CD14-positive monocyte (primary cell): Measurements from ENCODE around the gene MCRIP1. TPM values are rescaled to one million over a fixed set of nuclear protein-coding genes. Genes with fewer than 3 reads are reported as not detected.

Source experiments
- DNase-seq, 3 donors: peaks; one replicate each; pipeline ENCODE4 v3.0.0-alpha.2; 2011 to 2022
- H2AFZ ChIP-seq: 2 replicates; pipeline ENCODE4 v1.6.0; 2012; ENCODE audit warnings: mild to moderate bottlenecking, low read depth, low read length, inconsistent platforms; ENCODE audit not compliant: insufficient read depth, poor library complexity, severe bottlenecking
- H3K27ac ChIP-seq, 2 donors: 1 replicate in 1 of 2; 2 replicates in 1 of 2; pipeline ENCODE4 v1.5.1; 2012 to 2013; ENCODE audit warnings: low read length in 2 of 2, control low read depth in 1 of 2, inconsistent platforms in 1 of 2, low read depth in 1 of 2, mild to moderate bottlenecking in 1 of 2
- H3K27me3 ChIP-seq, 2 donors: one replicate each; pipeline versions ENCODE4 v1.6.0 to v1.6.1; 2011 to 2013; ENCODE audit warnings: low read length in 2 of 2; ENCODE audit not compliant: control insufficient read depth in 2 of 2, insufficient read depth in 2 of 2
- H3K36me3 ChIP-seq, 2 donors: replicated peaks in 1 of 2; 1 replicate in 1 of 2; 2 replicates in 1 of 2; pipeline versions ENCODE4 v1.5.1 to v1.6.1; 2012 to 2013; ENCODE audit warnings: low read length in 2 of 2, control low read depth in 1 of 2, inconsistent platforms in 1 of 2, mild to moderate bottlenecking in 1 of 2; ENCODE audit not compliant: insufficient read depth in 2 of 2, control insufficient read depth in 1 of 2
- H3K4me1 ChIP-seq, 2 donors: 1 replicate in 1 of 2; 2 replicates in 1 of 2; pipeline versions ENCODE4 v1.5.1 to v1.6.1; 2012 to 2013; ENCODE audit warnings: low read length in 2 of 2, control low read depth in 1 of 2, inconsistent platforms in 1 of 2, mild to moderate bottlenecking in 1 of 2, moderate library complexity in 1 of 2; ENCODE audit not compliant: insufficient read depth in 2 of 2, control insufficient read depth in 1 of 2
- H3K4me2 ChIP-seq: replicated peaks from 2 replicates; pipeline ENCODE3; 2012; ENCODE audit warnings: low read length, moderate library complexity, mild to moderate bottlenecking; ENCODE audit not compliant: poor library complexity, severe bottlenecking; ENCODE audit errors: extremely low read depth
- H3K4me3 ChIP-seq, 3 experiments: fragments of 200-600 bp in 1 of 3; sonication (generic) in 1 of 3; replicated peaks in 1 of 3; 1 replicate in 2 of 3; 2 replicates in 1 of 3; pipeline ENCODE4 v1.5.1; 2011 to 2013; ENCODE audit warnings: low read length in 3 of 3, mild to moderate bottlenecking in 3 of 3, control low read depth in 2 of 3, low read depth in 2 of 3, inconsistent platforms in 1 of 3, moderate library complexity in 1 of 3
- H3K79me2 ChIP-seq: 2 replicates; pipeline ENCODE4 v1.6.0; 2012; ENCODE audit warnings: mild to moderate bottlenecking, control low read depth, inconsistent platforms, low read length, moderate library complexity; ENCODE audit not compliant: insufficient read depth
- H3K9ac ChIP-seq: 2 replicates; pipeline ENCODE4 v1.6.0; 2017; ENCODE audit warnings: low read length, mild to moderate bottlenecking; ENCODE audit not compliant: insufficient read depth, poor library complexity, severe bottlenecking
- H3K9me3 ChIP-seq, 2 donors: replicated peaks in 1 of 2; 1 replicate in 1 of 2; 2 replicates in 1 of 2; pipeline versions ENCODE4 v1.5.1 to v1.6.1; 2012 to 2013; ENCODE audit warnings: low read length in 2 of 2, control low read depth in 1 of 2; ENCODE audit not compliant: control insufficient read depth in 1 of 2, insufficient read depth in 1 of 2
- H4K20me1 ChIP-seq: 2 replicates; pipeline ENCODE4 v1.6.0; 2012; ENCODE audit warnings: mild to moderate bottlenecking, low read length, control low read depth, moderate library complexity; ENCODE audit not compliant: insufficient read depth
- H3K27ac Mint-ChIP-seq, 7 donors: one replicate each; pipeline ENCODE4 v1.8.0; 2020; ENCODE audit warnings: mild to moderate bottlenecking in 7 of 7, mixed read lengths in 7 of 7, moderate library complexity in 6 of 7, inconsistent platforms in 2 of 7
- H3K27me3 Mint-ChIP-seq, 3 donors: one replicate each; pipeline ENCODE4 v1.8.0; 2021 to 2022; ENCODE audit warnings: low read depth in 3 of 3, mild to moderate bottlenecking in 3 of 3, mixed read lengths in 3 of 3, moderate library complexity in 3 of 3, inconsistent platforms in 1 of 3
- H3K36me3 Mint-ChIP-seq, 2 donors: one replicate each; pipeline ENCODE4 v1.8.0; 2020; ENCODE audit warnings: mixed read lengths in 2 of 2, inconsistent platforms in 1 of 2, mild to moderate bottlenecking in 1 of 2
- H3K4me1 Mint-ChIP-seq: one replicate; pipeline ENCODE4 v1.8.0; 2020; ENCODE audit warnings: mild to moderate bottlenecking, mixed read lengths
- H3K4me3 Mint-ChIP-seq, 2 donors: one replicate each; pipeline ENCODE4 v1.8.0; 2020; ENCODE audit warnings: mild to moderate bottlenecking in 2 of 2, mixed read lengths in 2 of 2, moderate library complexity in 1 of 2
- H3K9me3 Mint-ChIP-seq, 7 donors: one replicate each; pipeline ENCODE4 v1.8.0; 2020 to 2022; ENCODE audit warnings: mixed read lengths in 7 of 7, mild to moderate bottlenecking in 6 of 7, moderate library complexity in 6 of 7, inconsistent platforms in 2 of 7
- CTCF ChIP-seq: fragments of 200-600 bp; IDR thresholded peaks from one replicate; pipeline ENCODE4 v1.8.0; 2022; ENCODE audit warnings: antibody characterized with exemption, mild to moderate bottlenecking
- WGBS: methylation state at CpG from one replicate; pipeline ENCODE4 v1.1.5; 2013; ENCODE audit warnings: missing lambda C conversion rate; ENCODE audit not compliant: insufficient coverage; 5-methylcytosine and 5-hydroxymethylcytosine counted together
- intact Hi-C, 2 donors: fragments of 100-400 bp; cut with micrococcal nuclease; formaldehyde crosslinking; loops; one replicate each; pipeline versions ENCODE4 v1.15.0 to v1.15.1; 2023
- polyA plus RNA-seq, 3 donors: library from polyadenylated mRNA; depleted of rRNA in 1 of 3; unstranded in 2 of 3; stranded (reverse) in 1 of 3; fragments of 300-500 nt in 2 of 3; fragments of >200 nt in 1 of 3; fragmentation: Illumina TruSeq in 2 of 3; gene quantifications; 1 replicate in 2 of 3; 2 replicates in 1 of 3; pipeline ENCODE4 v1.2.3, GENCODE V29; 2012 to 2021

MCRIP1 gene
- polyA plus RNA-seq, 3 donors, result 48.4 to 63.0 (median 48.5) TPM

- no peaks in the 10 kb centered on the region for H3K36me3 Mint-ChIP-seq
- Histone ChIP-seq H2AFZ (no peak overlapping the region), H3K36me3 (no peaks in the 10 kb centered on the region), H3K4me2 (no peak overlapping the region), H3K27ac (no peak overlapping the region), H3K79me2 (no peaks in the 10 kb centered on the region), H3K4me3 (no peak overlapping the region), H3K9me3 (no peaks in the 10 kb centered on the region), H3K4me1 (no peaks in the 10 kb centered on the region), H3K27me3 (no peaks in the 10 kb centered on the region), H3K9ac (no peak overlapping the region), H4K20me1 (no peaks in the 10 kb centered on the region)
- no peak for DNase-seq
- peaks cover 3 to 8% (median 3%) of the 10 kb centered on the region in 3 donors for H3K27me3 Mint-ChIP-seq
- no peak overlapping the region for H3K4me3 Mint-ChIP-seq
- H3K27ac Mint-ChIP-seq, result no peak overlapping the region
- H3K4me1 Mint-ChIP-seq, result no peaks in the 10 kb centered on the region
- intact Hi-C loops, result no loop called here
- no peak for TF ChIP-seq CTCF
- H3K9me3 Mint-ChIP-seq, result peaks cover 0 to under 1% (median 0%) of the 10 kb centered on the region in 7 donors
- 96% methylated on average over 8 of the region's 8 CpGs for WGBS
Observed at GRCh38 chr17:81792675-81793615, 40.1 kb downstream of the MCRIP1 start.

Other genes starting within 250 kb of the MCRIP1 start
- gene NPLOC4, start 196.2 kb downstream of the MCRIP1 start, polyA plus RNA-seq, result 100 to 1,000 TPM in 2 of 3 donors, 10 to 100 TPM in 1; 92.1 to 112 (median 106) TPM
- not detected for gene TSPAN10, start 196.1 kb downstream of the MCRIP1 start, polyA plus RNA-seq
- gene PDE6G, start 176.7 kb downstream of the MCRIP1 start, polyA plus RNA-seq, result 10 to 100 TPM in 2 of 3 donors, 1 to 10 TPM in 1; 8.9 to 12.0 (median 11.5) TPM
- 10 to 100 TPM; 46.0 to 61.1 (median 51.8) TPM for gene OXLD1, start 166.7 kb downstream of the MCRIP1 start, polyA plus RNA-seq
- 1 to 10 TPM; 2.4 to 8.8 (median 3.6) TPM for gene CCDC137, start 166.6 kb downstream of the MCRIP1 start, polyA plus RNA-seq
- gene ARL16, start 149.5 kb downstream of the MCRIP1 start, polyA plus RNA-seq, result 10 to 100 TPM; 17.6 to 43.0 (median 28.7) TPM
- gene HGS, start 149.3 kb downstream of the MCRIP1 start, polyA plus RNA-seq, result 100 to 1,000 TPM in 1 of 3 donors, 10 to 100 TPM in 2; 19.3 to 200 (median 28.0) TPM
- 10 to 100 TPM; 21.2 to 57.0 (median 38.3) TPM for gene MRPL12, start 129.9 kb downstream of the MCRIP1 start, polyA plus RNA-seq
- 1 to 10 TPM; 1.8 to 2.3 (median 1.9) TPM for gene SLC25A10, start 121.0 kb downstream of the MCRIP1 start, polyA plus RNA-seq
- gene GCGR, start 29.1 kb downstream of the MCRIP1 start, polyA plus RNA-seq, result not detected
- gene PPP1R27, start 1.8 kb upstream of the MCRIP1 start, polyA plus RNA-seq, result 1 to 10 TPM in 1 of 3 donors, under 1 TPM in 2; 0.22 to 1.5 (median 0.33) TPM
- 100 to 1,000 TPM; 108 to 297 (median 291) TPM for gene P4HB, start 27.2 kb upstream of the MCRIP1 start, polyA plus RNA-seq
- gene ARHGDIA, start 38.0 kb upstream of the MCRIP1 start, polyA plus RNA-seq, result 100 to 1,000 TPM in 1 of 3 donors, 10 to 100 TPM in 2; 86.3 to 477 (median 97.2) TPM
- 10 to 100 TPM; 20.2 to 98.1 (median 57.3) TPM for gene ALYREF, start 58.3 kb upstream of the MCRIP1 start, polyA plus RNA-seq
- 100 to 1,000 TPM; 184 to 512 (median 397) TPM for gene ANAPC11, start 58.4 kb upstream of the MCRIP1 start, polyA plus RNA-seq
- gene NPB, start 68.9 kb upstream of the MCRIP1 start, polyA plus RNA-seq, result under 1 TPM in 2 of 3 donors, not detected in 1; 0.08 to 0.16 TPM
- gene PCYT2, start 78.1 kb upstream of the MCRIP1 start, polyA plus RNA-seq, result 10 to 100 TPM; 10.7 to 14.5 (median 11.0) TPM
- 10 to 100 TPM; 22.5 to 73.5 (median 23.7) TPM for gene SIRT7, start 84.9 kb upstream of the MCRIP1 start, polyA plus RNA-seq
- 10 to 100 TPM in 1 of 3 donors, 1 to 10 TPM in 2; 7.4 to 66.0 (median 7.6) TPM for gene MAFG, start 94.4 kb upstream of the MCRIP1 start, polyA plus RNA-seq
- under 1 TPM in 1 of 3 donors, not detected in 2; 0.07 TPM for gene PYCR1, start 104.0 kb upstream of the MCRIP1 start, polyA plus RNA-seq
- gene MYADML2, start 113.9 kb upstream of the MCRIP1 start, polyA plus RNA-seq, result not detected
- not detected for gene NOTUM, start 127.9 kb upstream of the MCRIP1 start, polyA plus RNA-seq
- gene ASPSCR1, start 144.3 kb upstream of the MCRIP1 start, polyA plus RNA-seq, result 10 to 100 TPM; 25.5 to 31.9 (median 25.6) TPM
- gene CENPX, start 189.6 kb upstream of the MCRIP1 start, polyA plus RNA-seq, result 10 to 100 TPM; 47.7 to 57.0 (median 55.9) TPM
- gene LRRC45, start 190.0 kb upstream of the MCRIP1 start, polyA plus RNA-seq, result 10 to 100 TPM in 1 of 3 donors, 1 to 10 TPM in 2; 2.6 to 12.2 (median 3.4) TPM
- gene RAC3, start 198.4 kb upstream of the MCRIP1 start, polyA plus RNA-seq, result 1 to 10 TPM in 1 of 3 donors, not detected in 2; 1.8 TPM
- gene DCXR, start 204.4 kb upstream of the MCRIP1 start, polyA plus RNA-seq, result 10 to 100 TPM; 88.8 to 93.1 (median 90.3) TPM
- 10 to 100 TPM in 1 of 3 donors, 1 to 10 TPM in 2; 1.5 to 32.4 (median 4.1) TPM for gene RFNG, start 218.5 kb upstream of the MCRIP1 start, polyA plus RNA-seq
- gene GPS1, start 218.6 kb upstream of the MCRIP1 start, polyA plus RNA-seq, result 100 to 1,000 TPM; 101 to 130 (median 110) TPM
- 100 to 1,000 TPM in 1 of 3 donors, 10 to 100 TPM in 2; 23.9 to 175 (median 47.6) TPM for gene DUS1L, start 232.5 kb upstream of the MCRIP1 start, polyA plus RNA-seq